ENCODE measurements around the gene FZD7.

Gene FZD7

GRCh38 chr2:202033317-202034248, at the start of gene FZD7:
TSS of gene FZD7 (plus strand) at chr2:202033855. CDS start at chr2:202034648, 793 bp downstream.
- H3K9ac ChIP-seq, result peak within 1 kb of the TSS; percentile 69; the same call in 1 of the 2 replicates
- H2AFZ ChIP-seq (ENCODE audit: low read depth), result peak within 1 kb of the TSS; percentile 99
- H4K20me1 ChIP-seq (ENCODE audit: insufficient read depth), result no peaks in the 10 kb centered on the region
- H3K27ac ChIP-seq, result peak within 1 kb of the TSS; percentile 79
- H3K4me2 ChIP-seq, result peak within 1 kb of the TSS; percentile 96
- no peaks in the 10 kb centered on the region for H3K36me3 ChIP-seq (ENCODE audit: insufficient read depth)
- no peaks in the 10 kb centered on the region for H3K27me3 ChIP-seq (ENCODE audit: insufficient read depth, low read depth)
- 0 out of 2 replicates have a peak, but pooled peaks have one; percentile 13 for TF ChIP-seq CTCF (conservative IDR thresholded peaks at IDR 0.05; ENCODE audit: low read depth, low read length)
- peak within 1 kb of the TSS; percentile 18 for H3K4me3 ChIP-seq (IDR thresholded peaks at IDR 0.05; ENCODE audit: insufficient read depth, low read depth, low read length)
- peaks cover 8% of the 10 kb centered on the region for H3K4me1 ChIP-seq (ENCODE audit: low read depth, poor library complexity, severe bottlenecking)
- no peaks in the 10 kb centered on the region for H3K79me2 ChIP-seq (ENCODE audit: insufficient read depth, low read depth)

GRCh38 chr2:201984333-201984732, 49.3 kb upstream of the FZD7 start:
- Histone ChIP-seq H4K20me1 (ENCODE audit: insufficient read depth) (no peaks in the 10 kb centered on the region), H3K27ac (no peak overlapping the region), H3K27me3 (ENCODE audit: insufficient read depth, low read depth) (no peaks in the 10 kb centered on the region), H2AFZ (ENCODE audit: low read depth) (no peak overlapping the region), H3K36me3 (ENCODE audit: insufficient read depth) (no peaks in the 10 kb centered on the region), H3K9ac (no peak overlapping the region), H3K4me1 (ENCODE audit: low read depth, poor library complexity, severe bottlenecking) (peaks cover 11% of the 10 kb centered on the region), H3K4me2 (no peak overlapping the region), H3K79me2 (ENCODE audit: insufficient read depth, low read depth) (no peaks in the 10 kb centered on the region), H3K4me3 (IDR thresholded peaks at IDR 0.05; ENCODE audit: insufficient read depth, low read depth, low read length) (no peak overlapping the region)
- TF ChIP-seq CTCF (conservative IDR thresholded peaks at IDR 0.05; ENCODE audit: low read depth, low read length), result no peak

- Histone ChIP-seq H3K27ac (no peak overlapping the region), H3K79me2 (ENCODE audit: insufficient read depth, low read depth) (no peaks in the 10 kb centered on the region), H3K36me3 (ENCODE audit: insufficient read depth) (no peaks in the 10 kb centered on the region), H3K4me2 (no peak overlapping the region), H3K9ac (no peak overlapping the region), H3K4me1 (ENCODE audit: low read depth, poor library complexity, severe bottlenecking) (peaks cover 11% of the 10 kb centered on the region), H3K4me3 (IDR thresholded peaks at IDR 0.05; ENCODE audit: insufficient read depth, low read depth, low read length) (no peak overlapping the region), H2AFZ (ENCODE audit: low read depth) (no peak overlapping the region), H4K20me1 (ENCODE audit: insufficient read depth) (no peaks in the 10 kb centered on the region), H3K27me3 (ENCODE audit: insufficient read depth, low read depth) (no peaks in the 10 kb centered on the region)
- no peak for TF ChIP-seq CTCF (conservative IDR thresholded peaks at IDR 0.05; ENCODE audit: low read depth, low read length)
These were observed 48.7 kb upstream of the FZD7 start for GRCh38 chr2:201984800-201985525.

- TF ChIP-seq CTCF (conservative IDR thresholded peaks at IDR 0.05; ENCODE audit: low read depth, low read length), result no peak
These were observed 47.8 kb upstream of the FZD7 start for GRCh38 chr2:201985728-201986462.

More at GRCh38 chr2:201985728-201986462, 47.8 kb upstream of the FZD7 start:
- Histone ChIP-seq H2AFZ (ENCODE audit: low read depth) (no peak overlapping the region), H3K9ac (no peak overlapping the region), H3K4me3 (IDR thresholded peaks at IDR 0.05; ENCODE audit: insufficient read depth, low read depth, low read length) (no peak overlapping the region), H3K27ac (no peak overlapping the region), H4K20me1 (ENCODE audit: insufficient read depth) (no peaks in the 10 kb centered on the region), H3K4me1 (ENCODE audit: low read depth, poor library complexity, severe bottlenecking) (peaks cover 11% of the 10 kb centered on the region), H3K4me2 (no peak overlapping the region), H3K79me2 (ENCODE audit: insufficient read depth, low read depth) (no peaks in the 10 kb centered on the region), H3K36me3 (ENCODE audit: insufficient read depth) (no peaks in the 10 kb centered on the region), H3K27me3 (ENCODE audit: insufficient read depth, low read depth) (no peaks in the 10 kb centered on the region)

Measured in KMS-11 (cell line).